Adrenal gland (tissue), 5 donors: Measurements from ENCODE around the gene DNM2.
"Not testable (repeated sequence)": the region's sequence is repeated elsewhere in the genome, so short reads cannot be mapped to it uniquely, and the experiment has no call there.

Source experiments
- CTCF ChIP-seq, 6 experiments: fragments of 450-650 bp in 4 of 6; fragments of 200-600 bp in 2 of 6; sonication (generic) in 1 of 6; IDR thresholded peaks; 1 replicate in 5 of 6; 2 replicates in 1 of 6; pipeline versions ENCODE4 v1.5.1 to v1.8.0; 2016 to 2021; ENCODE audit warnings: antibody characterized with exemption in 6 of 6, mild to moderate bottlenecking in 2 of 6, moderate library complexity in 1 of 6
- POLR2A ChIP-seq, 2 donors: fragments of 450-650 bp; IDR thresholded peaks; one replicate each; pipeline ENCODE4 v1.6.1; 2017; ENCODE audit warnings: antibody characterized with exemption in 2 of 2, mild to moderate bottlenecking in 2 of 2, moderate library complexity in 1 of 2
- donor health status: DM: no; HTN: no; CAD: no.

- TF ChIP-seq CTCF, POLR2A (IDR thresholded peaks at IDR 0.05): not testable (repeated sequence)
These were observed 119.8 kb downstream of the DNM2 start for GRCh38 chr19:10837649-10838048.
